Iris pigment epithelial cell (primary cell): ENCODE data around the gene MORC3.
"Not testable (repeated sequence)": the region's sequence is repeated elsewhere in the genome, so short reads cannot be mapped to it uniquely, and the experiment has no call there.

Experiments
- DNase-seq: peaks from one replicate; pipeline ENCODE4 v3.0.0-alpha.2; 2011; ENCODE audit warnings: low read depth

MORC3 gene, protein sequence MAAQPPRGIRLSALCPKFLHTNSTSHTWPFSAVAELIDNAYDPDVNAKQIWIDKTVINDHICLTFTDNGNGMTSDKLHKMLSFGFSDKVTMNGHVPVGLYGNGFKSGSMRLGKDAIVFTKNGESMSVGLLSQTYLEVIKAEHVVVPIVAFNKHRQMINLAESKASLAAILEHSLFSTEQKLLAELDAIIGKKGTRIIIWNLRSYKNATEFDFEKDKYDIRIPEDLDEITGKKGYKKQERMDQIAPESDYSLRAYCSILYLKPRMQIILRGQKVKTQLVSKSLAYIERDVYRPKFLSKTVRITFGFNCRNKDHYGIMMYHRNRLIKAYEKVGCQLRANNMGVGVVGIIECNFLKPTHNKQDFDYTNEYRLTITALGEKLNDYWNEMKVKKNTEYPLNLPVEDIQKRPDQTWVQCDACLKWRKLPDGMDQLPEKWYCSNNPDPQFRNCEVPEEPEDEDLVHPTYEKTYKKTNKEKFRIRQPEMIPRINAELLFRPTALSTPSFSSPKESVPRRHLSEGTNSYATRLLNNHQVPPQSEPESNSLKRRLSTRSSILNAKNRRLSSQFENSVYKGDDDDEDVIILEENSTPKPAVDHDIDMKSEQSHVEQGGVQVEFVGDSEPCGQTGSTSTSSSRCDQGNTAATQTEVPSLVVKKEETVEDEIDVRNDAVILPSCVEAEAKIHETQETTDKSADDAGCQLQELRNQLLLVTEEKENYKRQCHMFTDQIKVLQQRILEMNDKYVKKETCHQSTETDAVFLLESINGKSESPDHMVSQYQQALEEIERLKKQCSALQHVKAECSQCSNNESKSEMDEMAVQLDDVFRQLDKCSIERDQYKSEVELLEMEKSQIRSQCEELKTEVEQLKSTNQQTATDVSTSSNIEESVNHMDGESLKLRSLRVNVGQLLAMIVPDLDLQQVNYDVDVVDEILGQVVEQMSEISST

DNA sequence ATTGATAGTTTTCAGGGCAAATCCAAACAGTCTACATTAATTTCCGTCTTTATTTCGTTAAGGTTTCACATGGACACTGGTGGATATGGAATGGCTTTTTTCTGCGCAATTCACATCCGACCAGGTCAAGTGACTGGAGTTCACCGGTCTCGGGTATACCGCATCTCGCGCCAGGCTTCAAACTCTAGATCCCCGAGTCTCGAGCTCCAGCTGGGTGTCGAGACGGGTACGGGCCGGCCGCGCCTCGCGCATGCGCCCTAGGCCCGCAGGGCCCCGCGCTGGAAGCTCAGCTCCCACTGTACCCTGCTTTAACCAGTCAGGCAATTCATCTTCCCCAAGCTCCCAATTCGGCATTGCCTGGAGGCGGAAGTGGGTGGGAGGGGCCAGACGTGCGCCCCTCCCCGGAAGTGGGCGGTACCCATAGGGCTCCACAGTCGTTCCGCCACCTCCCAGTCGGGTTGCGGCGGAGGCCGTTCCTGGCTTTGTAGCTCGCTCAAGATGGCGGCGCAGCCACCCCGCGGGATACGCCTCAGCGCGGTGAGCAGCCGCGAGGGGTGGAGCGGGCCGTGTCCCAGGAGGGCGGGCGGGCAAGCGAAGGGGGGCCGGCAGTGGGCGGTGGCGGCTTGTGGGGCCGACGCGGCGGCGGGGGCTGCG is at the start of gene MORC3:
Gene MORC3, plus strand, starts transcription at position 431 of the 654 bp plus-strand sequence. Its CDS starts 68 bp downstream, at position 499.
- peak; percentile 99 for DNase-seq

DNA sequence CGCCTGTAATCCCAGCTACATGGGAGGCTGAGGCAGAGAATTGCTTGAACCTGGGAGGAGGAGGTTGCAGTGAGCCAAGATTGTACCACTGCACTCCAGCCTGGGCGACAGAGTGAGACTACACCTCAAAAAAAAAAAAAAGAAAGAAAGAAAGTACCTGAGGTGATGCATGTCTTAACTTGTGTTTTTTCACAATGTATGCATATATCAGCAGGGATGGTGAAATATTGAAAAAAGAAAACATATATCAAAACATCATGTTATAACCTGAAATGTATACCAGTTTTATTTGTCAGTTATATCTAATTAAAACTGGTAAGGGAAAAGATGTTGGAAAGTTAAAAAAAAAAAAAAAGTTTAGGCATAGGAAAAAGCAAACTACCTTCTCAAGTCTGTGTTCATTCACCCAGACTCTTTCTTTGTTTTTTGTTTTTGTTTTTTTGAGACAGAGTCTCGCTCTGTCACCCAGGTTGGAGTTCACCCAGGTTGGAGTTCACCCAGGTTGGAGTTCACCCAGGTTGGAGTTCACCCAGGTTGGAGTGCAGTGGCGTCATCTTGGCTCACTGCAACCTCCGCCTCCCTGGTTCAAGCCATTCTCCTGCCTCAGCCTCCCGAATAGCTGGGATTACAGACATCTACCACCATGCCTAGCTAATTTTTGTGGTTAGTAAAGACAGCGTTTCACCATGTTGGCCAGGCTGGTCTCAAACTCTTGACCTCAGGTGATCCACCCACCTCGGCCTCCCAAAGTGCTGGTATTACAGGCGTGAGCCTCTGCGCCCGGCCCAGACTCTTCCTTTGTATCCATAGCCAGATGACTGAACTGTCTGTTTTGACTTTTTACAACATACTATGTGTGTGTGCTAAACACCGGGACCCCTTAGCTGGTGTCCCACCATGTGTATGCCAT is 49.0 kb upstream of the MORC3 start:
- DNase-seq: not testable (repeated sequence)

DNA sequence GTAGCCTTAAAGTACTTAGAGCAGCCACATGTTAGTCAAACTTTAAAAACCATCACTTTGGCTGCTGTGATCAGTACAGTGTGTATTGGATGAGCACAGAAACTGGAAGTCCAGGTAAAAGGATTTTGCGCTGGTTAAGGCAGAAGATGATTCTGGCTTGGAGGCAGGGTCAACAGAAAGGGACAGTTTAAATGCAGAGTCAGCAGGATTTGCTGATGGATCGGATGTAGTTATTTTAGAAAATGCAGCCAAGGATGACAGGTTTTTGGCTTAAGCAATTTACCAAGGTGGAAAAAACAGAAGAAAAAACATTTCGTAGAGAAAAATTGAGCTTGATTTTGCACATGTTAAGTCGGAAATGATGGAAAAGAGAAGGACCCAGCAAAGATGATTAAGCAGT is 45.9 kb upstream of the MORC3 start:
- DNase-seq: no peak

DNA sequence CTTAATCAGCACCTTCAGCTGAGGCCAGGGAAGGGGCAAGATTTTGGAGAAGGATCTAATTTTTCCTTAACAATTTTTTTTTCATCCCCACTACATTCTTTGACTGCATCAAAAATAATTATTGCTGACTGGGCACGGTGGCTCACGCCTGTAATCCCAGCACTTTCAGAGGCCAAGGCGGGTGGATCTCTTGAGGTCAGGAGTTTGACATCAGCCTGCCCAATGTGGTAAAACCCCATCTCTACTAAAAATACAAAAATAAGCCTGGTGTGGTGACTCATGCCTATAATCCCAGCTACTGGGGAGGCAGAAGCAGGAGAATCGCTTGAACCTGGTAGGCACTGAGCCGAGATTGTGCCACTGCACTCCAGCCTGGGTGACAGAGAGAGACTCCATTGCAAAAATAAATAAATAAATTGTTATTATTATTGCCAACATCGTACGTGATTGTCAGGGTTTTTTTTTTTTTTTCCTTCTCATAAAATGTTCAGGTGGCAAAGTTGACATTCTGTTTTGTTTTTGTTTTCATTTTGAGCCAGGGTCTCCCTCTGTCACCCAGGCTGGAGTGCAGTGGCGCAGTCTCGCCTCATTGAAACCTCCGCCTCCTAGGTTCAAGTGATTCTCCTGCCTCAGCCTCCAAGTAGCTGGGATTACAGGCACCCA is 37.3 kb upstream of the MORC3 start:
- peak; percentile 58 for DNase-seq

DNA sequence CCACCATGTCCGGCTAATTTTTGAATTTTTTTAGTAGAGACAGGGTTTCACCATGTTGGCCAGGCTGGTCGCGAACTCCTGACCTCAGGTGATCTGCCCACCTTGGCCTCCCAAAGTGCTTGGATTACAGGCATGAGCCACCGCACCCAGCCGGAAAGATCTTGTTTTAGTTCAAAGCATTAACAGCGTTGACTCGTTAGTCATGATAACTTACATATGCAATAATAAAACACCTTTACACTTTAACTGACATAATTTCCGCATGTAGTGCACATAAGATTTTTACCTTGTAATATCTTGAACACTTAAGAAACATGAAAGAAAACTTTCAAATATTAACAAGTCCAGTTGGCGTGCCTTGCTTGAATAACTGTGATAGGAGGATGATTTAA is 36.8 kb upstream of the MORC3 start:
- not testable (repeated sequence) for DNase-seq

DNA sequence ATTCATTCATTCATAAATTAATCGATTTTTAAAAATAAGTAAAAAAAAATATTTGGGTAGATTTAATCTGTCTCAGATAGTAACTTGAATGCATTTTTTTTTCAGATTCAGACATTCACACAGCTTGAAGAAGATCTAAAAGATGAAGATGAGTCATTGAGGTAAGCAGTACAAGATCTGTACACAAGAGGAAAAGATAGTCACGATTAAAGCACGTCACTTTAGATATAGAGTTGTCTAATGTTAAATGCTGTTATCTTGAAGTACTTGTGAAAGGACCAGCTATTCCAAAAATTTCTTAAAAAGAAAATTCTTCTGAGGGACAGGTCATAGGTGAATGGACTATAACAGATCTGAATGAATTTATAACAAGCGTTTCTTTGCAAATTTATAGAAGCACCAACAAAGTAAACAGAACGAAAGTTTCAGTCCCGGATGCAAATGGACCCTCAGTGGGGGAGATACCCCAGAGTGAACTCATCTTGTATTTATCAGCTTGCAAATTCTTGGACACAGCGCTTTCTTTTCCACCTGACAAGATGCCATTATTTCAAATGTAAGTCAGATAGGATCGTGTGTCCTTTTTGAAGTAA is 31.2 kb upstream of the MORC3 start:
- peak; percentile 76 for DNase-seq

DNA sequence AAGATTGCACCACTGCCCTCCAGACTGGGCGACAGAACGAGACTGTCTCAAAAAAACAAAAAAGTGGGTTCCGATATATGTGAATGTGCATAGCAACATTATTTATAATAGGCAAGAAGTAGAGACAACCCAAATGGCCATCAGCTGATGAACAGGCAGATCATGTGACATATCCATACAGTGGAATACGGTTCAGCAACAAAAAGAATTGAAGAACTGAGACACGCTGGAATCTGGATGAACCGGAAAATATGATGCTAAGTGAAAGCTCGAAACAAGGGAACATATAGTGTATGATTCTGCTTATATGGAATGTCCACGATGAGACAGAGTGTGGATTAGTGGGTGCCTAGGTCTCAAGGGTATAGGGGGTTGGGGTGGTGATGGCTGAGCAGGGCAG is 28.5 kb upstream of the MORC3 start:
- no peak for DNase-seq

DNA sequence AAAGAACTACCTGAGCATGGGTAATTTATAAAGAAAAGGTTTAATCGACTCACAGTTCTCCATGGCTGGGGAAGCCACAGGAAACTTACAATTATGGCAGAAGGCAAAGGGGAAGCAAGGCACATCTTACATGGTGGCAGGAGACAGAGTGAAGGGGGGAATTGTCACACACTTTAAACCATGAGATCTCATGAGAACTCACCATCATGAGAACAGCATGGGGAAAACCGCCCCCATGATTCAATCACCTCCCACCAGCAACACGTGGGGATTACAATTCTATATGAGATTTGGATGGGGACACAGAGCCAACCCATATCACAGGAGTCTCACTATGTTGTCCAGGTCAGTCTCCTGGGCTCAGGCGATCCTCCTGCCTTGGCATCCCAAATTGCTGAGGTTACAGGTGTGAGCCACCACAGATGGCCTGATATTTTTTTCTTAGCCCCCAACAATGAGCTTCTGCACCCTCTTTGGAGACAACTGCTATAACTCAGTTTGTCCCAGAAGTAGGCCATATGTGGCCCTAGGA is 22.5 kb upstream of the MORC3 start:
- DNase-seq: no peak

DNA sequence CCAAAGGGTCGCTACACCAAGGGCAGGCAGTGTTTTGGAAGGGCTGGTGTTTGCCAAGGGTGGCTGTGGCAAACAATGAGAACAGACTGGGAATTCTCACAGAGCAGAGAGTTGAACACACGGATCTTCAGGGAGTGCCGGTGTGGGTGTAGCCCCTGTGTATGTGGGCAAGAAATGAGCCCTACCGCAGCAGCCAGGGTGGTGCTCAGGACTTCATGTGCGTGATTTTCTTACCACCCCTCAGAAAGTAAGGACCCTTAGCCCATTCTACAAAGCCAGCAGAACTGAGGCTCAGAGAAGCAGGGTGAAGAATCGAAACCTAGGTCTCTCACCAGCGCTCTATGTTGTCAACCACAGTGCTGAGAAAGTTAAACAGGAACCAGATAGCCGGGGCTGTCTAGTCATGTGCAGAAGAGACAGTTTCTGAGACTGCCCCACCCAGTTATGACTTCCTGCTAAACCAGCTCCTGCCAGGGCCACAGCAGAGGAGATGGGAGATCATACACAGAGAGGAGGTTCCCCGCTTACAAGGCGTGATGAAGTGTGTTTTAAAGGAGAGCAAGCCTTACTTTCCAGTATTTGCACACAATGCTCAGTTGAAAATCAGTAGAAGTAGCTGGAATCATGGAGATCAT is 21.9 kb upstream of the MORC3 start:
- DNase-seq: peak; percentile 16

DNA sequence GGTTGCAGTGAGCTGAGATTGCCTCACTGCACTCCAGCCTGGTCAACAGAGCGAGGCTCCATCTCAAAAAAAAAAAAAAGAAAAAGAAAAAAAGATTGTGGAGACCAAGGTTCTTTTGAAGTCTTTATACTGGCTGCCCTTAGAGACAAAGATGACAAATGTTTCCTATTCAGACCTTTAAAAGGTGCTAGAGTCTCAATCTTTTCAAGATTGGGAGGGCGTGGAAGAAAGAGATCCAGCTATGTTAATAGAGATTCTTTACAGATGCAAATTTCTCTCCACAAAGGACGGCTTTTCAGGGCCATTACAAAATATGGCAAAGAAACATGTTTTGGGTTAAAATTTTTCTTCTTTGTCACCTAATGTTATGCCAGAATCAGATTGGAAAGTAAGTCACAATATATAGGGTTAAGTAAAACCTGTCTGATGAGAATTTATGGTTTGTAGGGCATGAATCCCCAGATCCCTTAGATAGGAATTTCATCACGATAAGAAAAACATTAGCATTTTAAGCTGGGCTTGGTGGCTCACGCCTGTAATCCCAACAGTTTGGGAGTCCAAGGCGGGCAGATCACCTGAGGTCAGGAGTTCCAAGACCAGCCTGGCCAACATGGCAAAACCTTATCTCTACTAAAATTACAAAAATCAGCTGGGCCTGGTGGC is 13.0 kb upstream of the MORC3 start:
- no peak for DNase-seq

DNA sequence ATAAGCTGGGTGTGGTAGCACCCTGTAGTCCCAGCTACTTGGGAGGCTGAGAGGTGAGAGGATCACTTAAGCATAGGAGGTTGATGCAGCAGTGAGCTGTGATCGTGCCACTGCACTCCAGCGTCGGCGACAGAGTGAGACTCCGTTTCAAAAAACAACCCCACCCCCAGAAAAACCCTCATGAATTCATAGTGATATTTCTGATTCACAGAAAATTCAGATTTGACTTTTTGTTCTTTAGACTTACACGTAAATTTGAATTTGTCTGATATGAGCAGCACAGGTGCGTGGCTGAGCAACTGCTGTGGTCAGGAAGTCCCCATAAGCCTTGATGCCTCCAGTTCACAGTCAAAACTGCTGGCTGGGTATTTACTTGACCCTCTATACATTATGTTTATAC is 10.0 kb upstream of the MORC3 start:
- no peak for DNase-seq

DNA sequence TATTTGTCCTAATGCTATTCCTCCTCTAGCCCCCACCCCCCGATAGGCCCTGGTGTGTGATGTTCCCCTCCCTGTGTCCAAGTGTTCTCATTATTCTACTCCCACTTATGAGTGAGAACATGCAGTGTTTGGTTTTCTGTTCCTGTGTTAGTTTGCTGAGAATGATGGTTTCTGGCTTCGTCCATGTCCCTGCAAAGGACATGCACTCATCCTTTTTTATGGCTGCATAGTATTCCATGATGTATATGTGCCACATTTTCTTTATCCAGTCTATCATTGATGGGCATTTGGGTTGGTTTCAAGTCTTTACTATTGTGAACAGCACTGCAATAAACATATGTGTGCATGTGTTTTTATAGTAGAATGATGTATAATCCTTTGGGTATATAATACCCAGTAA is 6.6 kb upstream of the MORC3 start:
- not testable (repeated sequence) for DNase-seq

DNA sequence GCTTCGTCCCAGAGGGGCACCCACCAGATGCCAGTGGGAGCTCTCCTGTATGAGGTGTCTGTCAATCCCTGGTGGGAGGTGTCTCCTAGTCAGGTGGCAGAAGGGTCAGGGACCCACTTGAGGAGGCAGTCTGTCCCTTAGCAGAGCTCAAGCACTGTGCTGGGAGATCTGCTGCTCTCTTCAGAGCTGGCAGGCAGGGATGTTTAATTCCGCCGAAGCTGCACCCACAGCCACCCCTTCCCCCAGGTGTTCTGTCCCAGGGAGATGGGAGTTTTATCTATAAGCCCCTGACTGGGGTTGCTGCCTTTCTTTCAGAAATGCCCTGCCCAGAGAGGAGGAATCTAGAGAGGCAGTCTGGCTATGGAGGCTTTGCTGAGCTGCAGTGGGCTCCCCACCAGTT is 4.0 kb upstream of the MORC3 start:
- not testable (repeated sequence) for DNase-seq

DNA sequence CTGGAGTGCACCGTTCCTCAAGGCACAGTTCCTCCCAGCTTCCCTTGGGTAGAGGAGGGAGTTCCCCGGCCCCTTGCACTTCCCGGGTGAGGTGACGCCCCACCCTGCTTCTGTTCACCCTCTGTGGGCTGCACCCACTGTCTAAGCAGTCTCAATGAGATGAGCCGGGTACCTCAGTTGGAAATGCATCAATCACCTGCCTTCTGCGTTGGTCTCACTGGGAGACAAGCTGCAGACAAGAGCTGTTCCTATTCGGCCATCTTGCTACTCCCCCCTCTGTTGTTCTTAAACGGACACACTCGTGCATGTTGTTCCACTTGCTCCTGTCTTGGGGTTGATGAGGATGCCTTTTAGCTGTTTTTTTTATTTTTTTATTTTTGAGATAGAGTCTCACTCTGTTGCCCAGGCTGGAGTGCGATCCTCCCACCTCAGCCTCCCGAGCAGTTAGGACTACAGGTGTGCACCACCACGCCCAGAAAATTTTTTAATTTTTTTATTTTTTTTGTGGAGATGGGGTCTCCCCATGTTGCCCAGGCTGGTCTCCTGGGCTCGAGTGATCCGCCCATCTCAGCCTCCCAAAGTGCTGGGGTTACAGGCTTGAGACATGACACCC is 3.0 kb upstream of the MORC3 start:
- DNase-seq: no peak

DNA sequence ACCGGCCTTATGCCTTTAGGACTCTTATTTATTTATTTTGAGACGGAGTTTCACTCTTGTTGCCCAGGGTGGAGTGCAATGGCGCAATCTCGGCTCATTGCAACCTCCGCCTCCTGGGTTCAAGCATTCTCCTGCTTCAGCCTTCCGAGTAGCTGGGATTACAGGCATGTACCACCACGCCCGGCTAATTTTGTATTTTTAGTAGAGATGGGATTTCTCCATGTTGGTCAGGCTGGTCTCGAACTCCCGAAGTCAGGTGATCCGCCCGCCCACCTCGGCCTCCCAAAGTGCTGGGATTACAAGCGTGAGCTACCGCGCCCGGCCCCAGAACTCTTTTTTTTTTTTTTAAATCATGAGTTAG is 611 bp upstream of the MORC3 start:
- DNase-seq: not testable (repeated sequence)

DNA sequence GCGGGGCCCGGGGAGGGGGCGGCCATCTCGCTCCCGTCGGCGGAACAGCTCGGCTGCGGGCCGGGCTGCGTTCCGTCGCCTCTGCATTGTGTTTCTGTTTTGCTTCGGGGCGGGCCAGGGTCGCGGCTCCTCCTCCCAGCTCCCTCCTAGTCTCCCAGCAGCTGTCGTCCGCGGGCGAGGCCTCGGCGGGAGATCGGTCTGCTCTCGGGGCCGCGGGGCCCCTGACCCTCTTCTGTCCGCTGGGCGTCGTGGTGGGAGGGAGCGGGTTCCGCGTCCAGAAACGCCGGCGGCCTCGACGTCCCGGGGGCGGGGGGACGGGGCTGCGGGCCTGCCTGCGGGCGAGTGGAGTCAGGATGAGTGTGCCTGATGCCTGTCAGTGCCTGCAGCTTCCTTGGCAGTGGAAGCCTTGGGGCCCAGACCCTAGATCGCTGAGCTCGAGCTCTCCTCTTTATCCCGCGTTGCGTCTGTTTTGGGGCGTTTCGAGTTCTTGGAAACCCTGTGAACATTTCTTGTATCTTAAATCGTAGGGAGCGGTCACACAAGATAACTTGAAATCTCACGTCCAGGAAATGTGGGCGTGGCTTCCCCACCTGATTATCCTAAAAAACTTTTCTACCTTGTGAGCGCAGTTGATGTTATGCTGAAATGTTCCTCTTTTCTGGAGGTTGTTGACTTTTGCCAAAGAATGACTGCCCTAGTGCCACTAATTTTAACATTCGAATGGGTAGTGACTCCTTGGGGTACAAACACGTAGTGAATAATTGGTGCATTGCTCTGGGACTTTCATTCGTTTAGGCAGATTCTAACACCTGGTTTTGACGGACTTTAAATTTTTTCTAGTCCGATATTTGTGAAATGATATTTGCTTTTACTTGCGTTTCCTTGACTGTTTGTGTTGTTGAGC is 676 bp downstream of the MORC3 start:
- DNase-seq: peak; percentile 73

DNA sequence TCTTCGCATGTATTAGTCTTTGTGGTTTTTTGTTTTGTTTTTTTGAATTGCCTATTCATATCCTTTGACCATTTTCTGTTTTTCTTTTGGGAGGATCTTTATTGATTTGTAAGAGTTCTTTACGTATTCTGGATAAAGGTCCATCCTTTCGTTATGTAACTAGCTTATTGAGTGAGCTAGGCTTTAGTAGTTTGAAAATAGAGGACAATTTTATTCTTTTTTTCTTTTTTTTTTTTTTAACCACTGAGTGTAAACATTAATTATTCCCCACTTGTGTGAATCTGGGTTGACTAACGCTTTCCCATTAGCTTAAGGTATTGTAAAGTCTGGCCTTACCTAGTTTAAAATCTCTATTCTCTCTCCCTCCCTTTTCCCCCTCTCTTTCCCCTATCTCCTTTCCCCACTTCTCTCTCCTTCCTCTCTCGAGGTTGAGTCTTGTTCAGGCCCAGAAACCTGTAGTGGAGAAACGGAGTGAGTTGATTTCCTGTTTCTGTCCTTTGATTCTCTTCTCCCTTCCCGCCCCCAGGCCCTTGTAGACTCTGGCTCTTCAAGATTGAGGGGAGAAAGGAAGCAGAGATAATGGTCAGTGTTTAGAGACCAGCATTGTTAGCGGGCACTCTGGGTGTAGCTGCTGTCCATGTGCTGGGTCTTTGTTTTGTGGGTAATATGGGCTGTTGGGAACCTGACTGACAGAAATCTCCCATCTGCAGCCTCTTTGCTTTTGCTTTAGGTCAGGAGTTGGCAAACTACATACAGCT is 1.5 kb downstream of the MORC3 start:
- DNase-seq: peak; percentile 43
